Fibroblast of lung (primary cell): ENCODE measurements around the gene TPGS1. TPM values are rescaled to one million over a fixed set of nuclear protein-coding genes. Genes with fewer than 3 reads are reported as not detected.

ENCODE experiments used
- DNase-seq, 2 donors: peaks; one replicate each; pipeline versions ENCODE4 v3.0.0 to v3.0.0-alpha.2; 2010; ENCODE audit warnings: low read depth in 2 of 2
- H2AFZ ChIP-seq: 2 replicates; pipeline ENCODE4 v1.5.1; 2012; ENCODE audit warnings: low read length, control low read depth, inconsistent platforms
- H3K27ac ChIP-seq: 2 replicates; pipeline ENCODE4 v1.5.1; 2011; ENCODE audit warnings: low read length, control low read depth; ENCODE audit not compliant: insufficient read depth
- H3K27me3 ChIP-seq: 2 replicates; pipeline ENCODE4 v1.5.1; 2011; ENCODE audit warnings: mild to moderate bottlenecking, low read length; ENCODE audit not compliant: control insufficient read depth, insufficient read depth
- H3K36me3 ChIP-seq: 2 replicates; pipeline ENCODE4 v1.5.1; 2011; ENCODE audit warnings: low read length; ENCODE audit not compliant: control insufficient read depth, insufficient read depth
- H3K4me1 ChIP-seq: 2 replicates; pipeline ENCODE4 v1.5.1; 2011; ENCODE audit warnings: low read length; ENCODE audit not compliant: control insufficient read depth, insufficient read depth; ENCODE audit errors: extremely low read depth
- H3K4me2 ChIP-seq: 2 replicates; pipeline ENCODE4 v1.5.1; 2011; ENCODE audit warnings: low read length, control low read depth; ENCODE audit not compliant: insufficient read depth; ENCODE audit errors: extremely low read depth
- H3K4me3 ChIP-seq, 4 experiments: fragments of 200-600 bp in 1 of 4; sonication (generic) in 1 of 4; replicated peaks in 1 of 4; 2 replicates each; pipeline ENCODE4 v1.5.1; 2011 to 2016; ENCODE audit warnings: low read length in 4 of 4, low read depth in 3 of 4, mild to moderate bottlenecking in 3 of 4, control low read depth in 2 of 4, inconsistent platforms in 1 of 4, mixed read lengths in 1 of 4; ENCODE audit not compliant: insufficient read depth in 1 of 4; ENCODE audit errors: control extremely low read depth in 1 of 4
- H3K79me2 ChIP-seq: 2 replicates; pipeline ENCODE4 v1.5.1; 2012; ENCODE audit warnings: mild to moderate bottlenecking, low read length, inconsistent platforms; ENCODE audit not compliant: control insufficient read depth, insufficient read depth
- H3K9ac ChIP-seq: 2 replicates; pipeline ENCODE4 v1.5.1; 2011; ENCODE audit warnings: mild to moderate bottlenecking, low read length, control low read depth; ENCODE audit not compliant: insufficient read depth
- H3K9me3 ChIP-seq: 2 replicates; pipeline ENCODE4 v1.5.1; 2012; ENCODE audit warnings: low read depth, low read length; ENCODE audit not compliant: control insufficient read depth, insufficient read depth
- H4K20me1 ChIP-seq: 2 replicates; pipeline ENCODE4 v1.5.1; 2011; ENCODE audit warnings: low read length; ENCODE audit not compliant: control insufficient read depth, insufficient read depth; ENCODE audit errors: extremely low read depth
- CTCF ChIP-seq, 2 donors: IDR thresholded peaks in 1 of 2; conservative IDR thresholded peaks in 1 of 2; 1 replicate in 1 of 2; 2 replicates in 1 of 2; pipeline ENCODE4 v1.5.1; 2011 to 2012; ENCODE audit warnings: low read length in 2 of 2, control low read depth in 1 of 2, inconsistent platforms in 1 of 2, low read depth in 1 of 2, mild to moderate bottlenecking in 1 of 2
- EZH2 ChIP-seq: IDR thresholded peaks from 2 replicates; pipeline ENCODE4 v1.5.1; 2012; ENCODE audit warnings: low read length, control low read depth, mild to moderate bottlenecking; ENCODE audit errors: missing control alignments
- polyA plus RNA-seq, 2 donors: library from polyadenylated mRNA; depleted of rRNA in 1 of 2; stranded (reverse) in 1 of 2; unstranded in 1 of 2; fragments of >200 nt; gene quantifications; 2 replicates each; pipeline ENCODE4 v1.2.1, GENCODE V29; 2011 to 2012; ENCODE audit warnings: missing spikeins in 1 of 2
- total RNA-seq: library from RNA; depleted of rRNA; stranded (reverse); fragments of >200 nt; gene quantifications from 2 replicates; pipeline ENCODE4 v1.2.1, GENCODE V29; 2014

Gene TPGS1
- total and polyA plus RNA-seq, 2 donors (not counting 1 experiment from before 2014, with no cell fraction given), result 2.0 to 30.1 TPM

GRCh38 chr19:470701-471100, 36.6 kb upstream of the TPGS1 start:
- Histone ChIP-seq H3K4me2 (no peak overlapping the region), H3K4me1 (no peaks in the 10 kb centered on the region), H3K36me3 (no peaks in the 10 kb centered on the region), H4K20me1 (no peaks in the 10 kb centered on the region), H3K9ac (no peak overlapping the region), H3K27me3 (no peaks in the 10 kb centered on the region), H3K27ac (no peak overlapping the region), H3K79me2 (no peaks in the 10 kb centered on the region), H2AFZ (no peak overlapping the region), H3K4me3 (no peak overlapping the region), H3K9me3 (no peaks in the 10 kb centered on the region)
- TF ChIP-seq EZH2 (no peak), CTCF (conservative IDR thresholded peaks at IDR 0.05 in 1 of 2, IDR thresholded peaks at IDR 0.05 in 1 of 2; ENCODE audit: low read depth in 1 of 2, low read length in 2 of 2) (no peak)
- no peak for DNase-seq

DNA sequence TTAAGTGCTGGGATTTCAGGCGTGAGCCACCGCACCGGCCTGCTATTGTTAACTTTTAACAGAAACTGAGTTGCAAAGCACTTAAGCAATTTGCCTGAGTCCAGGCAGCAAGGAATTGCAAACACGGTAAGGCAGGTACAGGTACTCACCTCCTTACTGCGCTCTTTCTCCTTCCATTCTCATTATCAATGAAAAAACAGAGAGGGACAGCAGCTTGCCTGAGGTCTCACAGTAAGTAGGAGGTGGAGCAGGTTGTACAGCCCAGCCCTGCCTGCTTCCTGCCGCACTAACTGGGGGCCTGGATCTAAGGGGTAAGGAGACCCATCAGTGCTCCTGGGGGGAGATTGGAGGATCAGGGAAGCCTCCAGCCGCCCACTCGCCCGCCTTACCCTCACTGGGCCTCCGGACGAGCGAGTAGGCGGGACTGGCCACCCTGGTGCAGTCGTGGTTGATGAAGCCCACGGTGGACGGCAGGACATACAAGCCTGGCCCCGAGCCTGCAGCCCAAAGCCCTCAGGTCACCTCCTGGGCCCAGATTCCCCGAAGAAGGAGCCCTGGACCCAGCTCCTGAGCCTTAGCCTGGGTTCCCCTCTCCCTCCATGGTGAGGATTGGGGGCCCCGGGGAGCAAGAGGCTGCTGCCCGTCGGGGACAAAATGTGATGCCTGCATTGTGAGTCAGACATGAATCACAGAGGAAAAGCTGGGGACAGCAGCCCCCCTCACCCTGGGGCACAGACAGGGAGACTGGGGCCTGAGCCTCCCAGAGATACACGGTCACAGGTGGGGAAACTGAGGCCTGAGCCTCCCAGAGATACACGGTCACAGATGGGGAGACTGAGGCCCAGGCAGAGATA, 35.1 kb upstream of the TPGS1 start:
- no peak overlapping the region for H3K4me3 ChIP-seq
- H2AFZ ChIP-seq, result no peak overlapping the region
- no peaks in the 10 kb centered on the region for H3K36me3 ChIP-seq
- no peaks in the 10 kb centered on the region for H4K20me1 ChIP-seq
- TF ChIP-seq EZH2, result no peak
- TF ChIP-seq CTCF (conservative IDR thresholded peaks at IDR 0.05 in 1 of 2, IDR thresholded peaks at IDR 0.05 in 1 of 2; ENCODE audit: low read depth in 1 of 2, low read length in 2 of 2), result no peak
- no peak overlapping the region for H3K27ac ChIP-seq
- H3K4me1 ChIP-seq, result no peaks in the 10 kb centered on the region
- H3K27me3 ChIP-seq, result no peaks in the 10 kb centered on the region
- no peak for DNase-seq
- no peaks in the 10 kb centered on the region for H3K79me2 ChIP-seq
- no peak overlapping the region for H3K4me2 ChIP-seq
- H3K9me3 ChIP-seq, result no peaks in the 10 kb centered on the region
- H3K9ac ChIP-seq, result no peak overlapping the region

DNA sequence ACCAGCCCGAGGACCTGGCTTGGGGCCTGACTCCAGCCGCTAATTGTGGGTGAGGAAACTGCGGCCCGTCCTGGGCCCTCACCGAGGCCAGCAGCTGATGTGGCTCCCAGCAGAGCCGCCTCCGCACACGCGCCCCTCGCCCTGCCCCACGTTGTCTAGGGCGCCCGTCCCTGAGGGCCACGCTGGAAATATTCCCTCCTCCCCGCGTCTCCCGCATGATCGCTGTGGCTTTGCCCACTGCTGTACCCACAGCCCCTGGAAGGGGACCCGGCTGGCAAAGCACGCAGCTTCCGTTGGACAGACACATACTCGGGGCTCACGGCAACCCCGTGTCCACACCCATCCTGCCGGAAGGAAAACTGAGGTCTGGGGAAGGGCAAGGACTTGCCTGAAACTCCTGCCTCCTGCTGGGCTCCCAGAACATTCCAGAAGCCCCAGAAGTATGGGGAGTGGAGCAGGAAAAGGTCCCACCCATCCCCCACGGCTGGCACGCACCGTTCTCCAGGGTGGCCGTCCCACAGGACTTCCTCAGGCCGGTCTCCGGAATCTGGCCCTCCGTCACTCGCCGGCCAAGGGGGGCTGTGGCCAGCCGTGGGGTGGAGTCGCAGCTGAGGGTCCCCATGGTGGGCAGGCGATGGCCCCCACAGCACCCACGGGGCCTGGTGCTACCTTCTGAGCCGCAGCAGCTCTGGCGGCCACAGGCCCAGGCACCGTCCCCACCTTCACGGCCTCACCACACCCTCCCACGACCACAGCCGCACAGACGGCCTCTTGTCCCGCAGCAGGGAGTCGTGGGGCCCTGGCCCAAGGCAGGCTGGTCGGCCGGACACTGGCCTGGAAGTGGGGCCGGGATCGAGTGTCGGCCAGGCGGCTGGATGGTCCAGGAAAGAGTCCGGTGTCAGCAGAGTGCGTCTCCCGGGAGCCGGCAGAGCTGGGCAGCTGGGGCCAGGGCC, 32.9 kb upstream of the TPGS1 start:
- H3K27me3 ChIP-seq, result no peaks in the 10 kb centered on the region
- no peak overlapping the region for H3K27ac ChIP-seq
- H3K4me2 ChIP-seq, result no peak overlapping the region
- H4K20me1 ChIP-seq, result no peaks in the 10 kb centered on the region
- no peaks in the 10 kb centered on the region for H3K9me3 ChIP-seq
- no peak for DNase-seq
- no peaks in the 10 kb centered on the region for H3K79me2 ChIP-seq
- no peak overlapping the region for H3K4me3 ChIP-seq
- H3K36me3 ChIP-seq, result no peaks in the 10 kb centered on the region
- H2AFZ ChIP-seq, result no peak overlapping the region
- no peaks in the 10 kb centered on the region for H3K4me1 ChIP-seq
- H3K9ac ChIP-seq, result no peak overlapping the region
- TF ChIP-seq EZH2 (no peak), CTCF (conservative IDR thresholded peaks at IDR 0.05 in 1 of 2, IDR thresholded peaks at IDR 0.05 in 1 of 2; ENCODE audit: low read depth in 1 of 2, low read length in 2 of 2) (no peak)
